DMS53 treated with DMSO at 0.1 percent for 48 hours (cell line): ENCODE measurements around the gene C19orf73.

Experiments
- DNase-seq: peaks from one replicate; lab custom pipeline; 2025; ENCODE audit not compliant: unreplicated experiment; lab: John Stamatoyannopoulos, UW

C19orf73 gene, protein sequence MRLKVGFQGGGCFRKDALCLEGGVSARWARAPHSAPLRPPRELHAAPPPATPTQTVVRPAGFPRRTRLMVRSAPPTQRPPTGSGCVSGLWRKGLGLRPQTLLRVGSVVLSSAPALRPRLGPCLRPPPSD

DNA sequence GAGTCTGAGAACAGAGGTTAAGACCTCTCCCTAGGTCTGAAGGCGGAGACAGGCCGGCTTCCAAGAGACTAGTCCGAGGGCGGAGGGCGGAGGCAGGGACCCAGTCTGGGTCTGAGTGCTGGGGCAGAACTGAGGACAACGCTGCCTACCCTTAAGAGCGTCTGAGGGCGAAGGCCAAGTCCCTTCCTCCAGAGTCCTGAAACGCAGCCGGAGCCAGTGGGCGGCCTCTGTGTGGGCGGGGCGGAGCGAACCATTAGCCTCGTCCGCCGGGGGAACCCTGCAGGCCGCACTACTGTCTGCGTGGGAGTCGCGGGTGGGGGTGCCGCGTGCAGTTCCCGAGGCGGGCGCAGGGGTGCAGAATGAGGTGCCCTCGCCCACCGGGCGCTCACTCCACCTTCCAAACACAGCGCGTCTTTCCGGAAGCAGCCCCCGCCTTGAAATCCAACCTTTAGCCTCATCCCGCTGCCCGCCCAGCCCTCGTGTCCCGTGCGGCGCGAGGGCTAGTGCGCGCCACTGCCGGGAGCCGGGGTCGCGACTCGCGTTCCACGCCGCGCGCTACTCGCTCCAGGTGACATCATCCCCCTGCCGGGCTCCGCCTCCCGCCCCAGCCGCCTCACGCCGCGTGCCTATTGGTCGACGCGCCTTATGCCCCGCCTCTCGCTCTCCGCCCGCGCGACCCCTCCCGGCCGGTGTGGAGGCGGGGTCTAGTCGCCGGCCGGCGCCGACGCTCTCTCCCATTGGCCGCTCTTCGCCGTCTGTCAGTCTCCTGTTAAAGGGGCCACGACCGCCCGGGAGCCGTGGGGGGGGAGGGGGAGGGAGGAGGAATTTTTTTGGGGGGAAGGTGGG lies at the start of gene C19orf73:
Gene C19orf73 (minus strand): TSS at position 579 of the 846 bp plus-strand sequence. CDS start 121 bp downstream, at position 458.
- DNase-seq, result peak; percentile 84

DNA sequence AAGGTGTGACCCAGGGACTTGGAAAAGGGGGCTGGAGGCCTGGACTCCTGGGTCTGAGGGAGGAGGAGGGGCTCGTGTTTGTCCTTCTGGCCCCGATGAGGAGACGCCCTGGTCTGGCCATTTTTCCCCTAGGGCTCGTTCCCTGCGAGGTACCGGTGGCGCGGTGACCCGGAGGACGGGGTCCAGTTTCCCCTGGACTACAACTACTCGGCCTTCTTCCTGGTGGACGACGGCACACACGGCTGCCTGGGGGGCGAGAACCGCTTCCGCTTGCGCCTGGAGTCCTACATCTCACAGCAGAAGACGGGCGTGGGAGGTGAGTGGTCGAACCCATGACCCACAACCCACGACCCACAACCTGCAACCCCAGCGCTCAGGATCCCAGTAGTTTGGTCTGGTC lies 49.5 kb upstream of the C19orf73 start:
- no peak for DNase-seq

DNA sequence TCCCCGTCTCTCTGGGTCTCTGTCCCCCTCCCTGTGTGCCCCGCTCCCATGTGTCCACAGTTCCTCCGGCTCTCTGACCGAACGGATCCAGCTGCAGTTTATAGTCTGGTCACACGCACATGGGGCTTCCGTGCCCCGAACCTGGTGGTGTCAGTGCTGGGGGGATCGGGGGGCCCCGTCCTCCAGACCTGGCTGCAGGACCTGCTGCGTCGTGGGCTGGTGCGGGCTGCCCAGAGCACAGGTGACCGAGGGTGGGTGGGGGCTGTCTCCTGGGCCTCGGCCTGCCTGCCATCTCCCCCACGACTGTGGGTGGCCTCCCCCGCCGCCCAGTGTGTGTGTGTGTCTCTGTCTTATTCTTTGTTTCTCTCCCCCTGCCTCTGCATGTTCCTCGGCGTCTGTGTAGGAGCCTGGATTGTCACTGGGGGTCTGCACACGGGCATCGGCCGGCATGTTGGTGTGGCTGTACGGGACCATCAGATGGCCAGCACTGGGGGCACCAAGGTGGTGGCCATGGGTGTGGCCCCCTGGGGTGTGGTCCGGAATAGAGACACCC lies 49.0 kb upstream of the C19orf73 start:
- no peak for DNase-seq

DNA sequence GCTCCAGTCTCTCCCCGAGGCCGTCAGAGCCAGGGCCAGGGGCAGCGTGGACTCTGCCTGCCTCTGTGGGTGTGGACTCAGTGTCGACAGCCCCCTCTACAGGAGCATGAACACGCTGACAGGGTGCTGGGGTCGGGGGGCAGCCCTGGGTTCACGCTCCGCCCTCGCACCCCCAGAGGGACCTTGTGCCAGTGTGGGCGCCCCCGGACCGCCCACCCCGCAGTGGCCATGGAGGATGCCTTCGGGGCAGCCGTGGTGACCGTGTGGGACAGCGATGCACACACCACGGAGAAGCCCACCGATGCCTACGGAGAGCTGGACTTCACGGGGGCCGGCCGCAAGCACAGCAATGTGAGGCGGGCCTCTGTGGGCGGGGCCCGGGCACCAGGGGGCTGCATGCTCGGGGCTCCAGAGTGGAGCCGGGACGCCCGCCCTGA lies 46.9 kb upstream of the C19orf73 start:
- DNase-seq, result no peak

DNA sequence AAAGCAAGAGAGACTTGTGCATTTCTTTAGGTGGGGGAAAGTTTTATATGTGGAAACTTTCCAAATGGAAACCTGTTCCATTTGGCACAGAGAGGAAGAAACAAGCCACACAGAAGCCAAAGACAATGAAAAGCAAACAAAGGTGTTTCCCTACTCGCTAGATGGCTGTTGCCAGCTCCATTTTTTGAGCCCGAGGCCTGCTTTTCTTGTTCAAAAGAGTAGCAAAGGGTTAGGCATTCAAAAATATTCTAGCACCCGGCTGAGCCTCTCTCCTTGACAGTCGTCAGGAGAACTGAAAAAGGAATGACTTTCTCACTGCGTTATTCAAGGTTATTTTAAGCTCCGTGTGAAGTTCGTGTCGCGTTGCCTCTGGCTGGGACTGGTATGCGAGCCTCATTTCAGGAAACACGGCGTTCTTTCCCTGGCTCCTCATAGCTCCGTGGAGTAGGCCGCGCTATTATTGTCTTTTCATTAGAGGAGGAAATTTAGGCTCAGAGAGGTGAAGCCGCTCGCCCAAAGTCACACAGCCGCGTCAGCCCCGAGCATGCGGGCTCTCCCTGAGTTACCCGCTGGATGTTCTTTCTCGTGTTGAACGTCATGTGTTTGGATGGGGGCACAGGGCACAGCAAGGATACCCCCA lies 46.3 kb upstream of the C19orf73 start:
- no peak for DNase-seq

DNA sequence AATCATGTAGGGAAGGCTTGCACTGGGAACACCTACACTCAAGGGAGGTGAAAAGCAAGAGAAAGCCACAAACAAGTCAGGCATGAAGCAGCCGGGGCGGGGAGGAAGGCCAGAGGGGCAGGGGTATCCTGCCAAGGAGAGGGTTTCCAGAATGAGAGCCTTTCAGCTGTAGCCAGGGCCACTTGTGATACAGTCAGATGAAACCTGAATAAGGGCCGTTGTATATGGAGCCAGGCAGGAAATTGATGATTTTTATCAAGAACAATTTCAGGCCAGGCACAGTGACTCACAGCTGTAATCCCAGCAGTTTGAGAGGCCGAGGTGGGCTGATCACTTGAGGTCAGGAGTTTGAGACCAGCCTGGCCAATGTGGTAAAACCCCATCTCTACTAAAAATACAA lies 43.0 kb upstream of the C19orf73 start:
- DNase-seq, result no peak

DNA sequence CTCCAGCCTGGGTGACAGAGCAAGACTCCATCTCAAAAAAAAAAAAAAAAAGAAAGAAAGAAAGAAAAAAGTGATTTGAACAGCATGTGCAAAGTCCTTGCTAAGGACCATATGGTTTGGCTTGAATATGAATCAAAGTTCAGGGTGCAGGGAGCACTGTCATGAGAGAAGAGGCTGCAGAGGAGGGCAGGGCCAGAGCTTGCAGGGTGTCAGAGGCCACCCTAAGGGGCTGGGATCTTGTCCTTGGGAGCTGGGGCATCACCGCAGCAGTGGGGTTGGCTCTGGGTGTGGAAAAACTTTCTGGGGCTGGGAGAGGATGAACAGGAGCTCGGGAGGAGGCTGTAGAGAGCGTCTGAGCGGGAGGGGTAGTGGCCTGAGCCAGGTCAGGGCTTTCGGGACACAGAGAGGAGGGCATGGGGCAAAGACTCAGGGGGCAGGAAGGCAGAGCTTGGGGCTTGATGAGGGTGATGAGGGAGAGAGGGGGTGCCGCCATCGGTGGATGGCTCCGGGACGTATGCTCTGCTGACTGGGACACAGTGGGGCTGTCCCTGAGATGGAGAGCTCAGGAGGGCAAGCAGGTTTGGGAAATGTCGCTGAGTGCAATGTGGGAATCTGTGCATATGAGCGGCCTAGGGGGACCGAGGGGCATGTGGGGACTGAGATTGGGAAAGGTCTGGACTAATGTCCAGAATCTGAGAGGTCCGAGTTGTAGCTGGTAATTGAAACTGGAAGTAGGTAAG lies 41.7 kb upstream of the C19orf73 start:
- no peak for DNase-seq

DNA sequence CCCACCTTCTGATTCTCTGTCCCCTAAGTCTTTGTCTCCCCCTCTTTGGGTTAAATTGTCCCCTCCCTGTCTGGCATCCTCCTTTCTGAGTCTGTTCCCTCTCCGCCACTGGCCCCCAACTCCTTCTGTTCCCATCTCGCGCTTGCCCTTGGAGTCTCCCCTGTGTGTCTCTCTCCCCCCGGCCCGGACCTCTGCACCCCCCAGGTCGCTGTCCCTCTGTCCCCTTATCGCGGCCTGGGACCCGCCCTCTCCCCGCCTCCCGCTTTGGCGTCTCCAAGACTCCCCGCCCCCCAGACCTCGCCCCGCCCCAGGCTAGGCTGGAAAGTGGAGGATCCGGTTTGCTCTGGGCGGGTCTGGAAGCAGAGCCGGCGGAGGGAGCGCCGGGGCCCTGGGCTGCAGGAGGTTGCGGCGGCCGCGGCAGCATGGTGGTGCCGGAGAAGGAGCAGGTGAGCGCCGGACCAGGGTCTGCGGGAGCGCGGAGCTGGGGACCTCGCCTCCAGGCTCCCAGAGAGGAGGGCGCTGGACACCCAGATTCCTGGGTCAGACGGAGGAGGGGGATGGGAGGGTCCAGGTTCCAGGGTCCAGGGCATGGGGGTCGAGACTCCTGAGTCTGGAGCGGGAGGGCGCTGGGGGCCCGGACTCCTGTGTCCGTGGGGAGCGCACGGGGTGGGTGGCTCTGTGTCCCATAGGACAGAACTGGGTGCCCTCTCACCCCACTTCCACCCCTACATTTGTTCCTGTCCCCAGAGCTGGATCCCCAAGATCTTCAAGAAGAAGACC lies 38.7 kb upstream of the C19orf73 start, which contains the start of gene TRPM4:
Gene TRPM4 (plus strand): TSS at position 348 of the 780 bp plus-strand sequence. CDS start 75 bp downstream, at position 423.
- DNase-seq, result peak; percentile 61

DNA sequence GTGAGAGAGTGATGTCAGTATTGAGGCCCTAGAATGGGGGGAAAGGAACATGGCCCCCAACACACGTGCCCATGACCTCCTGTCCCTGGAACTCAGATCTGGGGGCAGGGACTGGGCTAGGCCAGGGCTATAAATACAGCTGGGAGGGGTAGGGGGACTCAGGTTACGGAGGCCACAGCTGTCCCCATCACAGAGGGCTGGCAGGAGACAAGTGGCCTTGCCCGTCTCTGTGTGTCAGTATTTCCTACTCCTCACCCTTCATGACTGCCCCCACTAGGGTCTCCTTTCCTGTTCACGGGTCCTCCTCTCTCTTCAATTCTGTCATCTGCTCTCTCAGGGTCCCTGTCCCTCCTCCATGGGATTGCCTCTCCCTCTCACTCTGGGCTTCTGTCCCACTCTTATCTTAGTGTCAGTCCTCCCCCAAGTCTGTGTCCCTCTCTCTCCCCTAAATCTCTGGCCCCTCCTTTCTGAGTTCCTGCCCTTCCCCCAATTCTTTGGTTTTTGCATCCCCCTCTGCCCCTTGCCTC lies 36.9 kb upstream of the C19orf73 start:
- DNase-seq, result no peak

DNA sequence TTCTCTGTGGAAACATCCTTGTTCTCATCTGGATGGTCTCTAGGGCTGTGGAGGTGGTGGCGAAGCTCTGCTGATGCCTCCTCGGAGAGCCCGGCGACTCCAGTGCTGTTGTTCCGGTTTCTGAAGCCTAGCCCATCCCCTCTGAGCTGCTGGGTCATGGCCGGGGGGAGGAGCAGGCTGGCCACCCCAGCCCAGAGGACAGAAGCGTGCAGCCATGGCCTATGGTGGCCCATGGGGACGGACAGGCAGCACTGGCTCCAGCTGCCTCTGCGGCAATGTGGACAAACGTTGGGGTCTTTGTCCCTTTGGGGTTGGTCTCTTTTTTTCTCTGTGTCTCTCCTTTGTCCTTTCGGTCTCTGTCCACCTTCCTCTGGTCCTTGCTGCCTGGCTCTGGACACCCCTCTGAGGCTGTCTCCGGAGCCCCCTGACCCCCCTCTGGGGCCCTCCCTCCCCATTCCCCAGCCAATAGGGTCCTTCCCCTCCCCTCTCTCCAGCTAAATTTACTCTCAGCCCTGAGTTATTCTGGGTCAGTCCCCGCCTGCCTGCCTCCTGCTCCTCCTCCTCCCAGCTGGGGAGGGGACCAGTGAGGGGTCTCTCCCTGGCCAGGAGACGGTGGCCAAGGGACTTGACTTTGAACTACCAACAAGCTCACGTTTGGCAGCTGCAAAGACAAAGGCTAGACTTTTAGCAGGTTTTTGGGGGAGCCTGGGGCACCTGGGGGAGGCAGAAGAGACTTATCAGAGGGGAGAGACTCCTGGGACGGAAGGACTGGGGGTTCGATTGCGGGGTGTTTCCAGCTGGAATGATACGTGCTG lies 36.3 kb upstream of the C19orf73 start, which contains the start of gene HRC:
Gene HRC (minus strand): TSS at position 392 of the 815 bp plus-strand sequence. CDS start 159 bp downstream, at position 233.
- DNase-seq, result no peak

DNA sequence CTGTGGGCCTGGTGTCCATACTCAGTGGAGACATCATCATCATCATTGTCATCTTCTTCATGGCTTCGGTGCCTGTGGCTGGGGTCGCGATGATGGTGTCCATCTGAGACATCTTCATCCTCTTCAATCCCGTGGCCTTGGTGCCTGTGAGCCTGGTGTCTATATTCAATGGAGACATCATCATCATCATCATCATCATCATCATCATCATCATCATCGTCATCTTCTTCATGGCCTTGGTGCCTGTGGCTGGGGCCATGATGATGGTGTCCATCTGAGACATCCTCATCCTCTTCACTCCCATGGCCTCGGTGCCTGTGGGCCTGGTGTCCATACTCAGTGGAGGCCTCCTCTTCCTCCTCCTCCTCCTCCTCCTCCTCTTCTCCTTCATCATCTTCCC lies 35.3 kb upstream of the C19orf73 start:
- DNase-seq, result no peak

DNA sequence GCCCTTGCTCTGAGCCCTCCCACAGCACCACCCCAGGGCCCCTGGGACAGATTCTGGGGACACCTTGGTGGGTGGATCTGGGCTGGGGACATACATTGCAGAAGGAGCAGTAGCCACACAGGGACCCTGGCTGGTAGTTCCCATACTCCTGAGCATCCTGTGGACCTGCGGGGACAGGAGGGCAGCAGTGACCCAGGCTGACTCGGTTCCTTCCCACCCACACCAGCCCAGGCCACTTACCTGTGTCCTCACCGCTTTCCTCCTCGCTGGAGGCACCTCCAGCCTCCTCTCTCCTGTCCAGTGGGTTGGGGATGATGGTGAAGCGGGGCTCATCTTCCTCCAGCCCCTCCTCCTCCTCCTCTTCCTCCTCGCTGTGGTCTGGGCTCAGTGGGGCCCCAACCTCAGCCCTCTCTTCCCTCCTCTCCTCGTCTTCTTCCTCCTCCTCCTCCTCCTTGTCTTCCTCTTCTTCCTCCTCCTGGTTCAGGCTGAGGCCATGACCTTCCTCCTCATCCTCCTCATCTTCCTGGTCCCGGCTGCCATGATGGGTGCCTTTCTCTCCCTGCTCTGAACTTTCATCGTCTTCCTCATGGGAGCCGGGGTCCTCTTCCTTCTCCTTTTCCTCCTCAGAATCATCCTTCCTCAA lies 34.3 kb upstream of the C19orf73 start:
- DNase-seq, result no peak

DNA sequence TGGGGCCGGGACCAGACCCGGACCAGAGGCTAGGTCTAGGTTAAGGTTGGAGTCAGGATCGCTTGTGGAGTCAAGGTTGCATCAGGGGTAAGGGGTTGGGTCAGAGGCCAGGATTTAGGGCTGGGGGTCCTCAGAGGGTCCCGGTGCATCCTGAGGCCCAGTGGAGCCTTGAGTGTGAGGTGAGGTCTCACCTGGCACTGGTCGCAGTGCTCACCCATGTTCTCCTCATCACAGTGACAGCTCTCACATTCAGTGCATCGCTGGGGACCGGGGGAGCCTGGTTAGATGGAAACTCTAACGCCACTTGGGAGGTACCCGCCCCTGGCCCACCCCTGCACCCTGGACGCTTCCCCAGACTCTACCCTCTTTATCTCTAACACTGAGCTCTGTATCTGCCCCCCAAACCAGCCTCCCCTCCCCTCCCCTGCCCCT lies 33.2 kb upstream of the C19orf73 start:
- DNase-seq, result no peak

DNA sequence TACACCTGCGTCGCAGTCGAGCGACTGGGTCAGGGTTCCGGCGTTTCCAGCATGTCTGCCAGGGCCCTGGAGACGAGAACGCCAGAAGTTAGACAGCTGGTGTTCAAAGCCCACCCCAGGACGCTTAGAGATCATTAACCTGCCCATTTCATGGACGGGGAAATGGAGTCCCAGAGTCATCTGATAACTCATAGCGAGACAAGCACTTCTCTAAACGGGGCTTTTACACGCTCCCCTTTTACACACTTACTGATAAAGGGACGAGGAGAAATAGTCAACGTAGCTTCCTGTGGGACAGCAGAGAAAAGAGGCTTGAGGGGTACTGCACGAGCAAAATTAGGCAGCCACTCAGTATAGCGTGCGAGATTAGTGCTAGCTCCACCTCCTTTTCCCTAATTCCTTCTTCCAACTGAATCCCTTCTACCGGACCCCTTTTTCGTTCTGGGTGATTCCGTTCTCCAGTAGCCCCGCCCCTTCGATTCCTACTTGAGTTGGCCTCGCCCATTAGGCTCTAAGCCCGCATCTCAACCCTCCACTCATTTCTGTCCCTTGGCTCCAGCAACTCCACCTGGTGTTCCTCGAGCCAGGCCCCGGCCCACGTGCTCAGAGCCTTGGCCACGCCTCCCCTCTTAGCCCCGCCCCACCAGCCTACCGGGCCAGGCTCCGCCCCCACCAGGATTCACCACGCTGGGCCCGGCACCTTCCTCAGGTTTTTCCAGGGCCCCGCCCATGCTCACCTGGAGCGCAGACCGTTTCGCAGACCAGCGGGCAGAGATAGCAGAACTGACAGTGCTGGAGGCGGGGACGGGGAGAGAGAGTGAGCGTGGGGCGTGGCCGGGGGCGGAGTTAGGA lies 32.5 kb upstream of the C19orf73 start:
- peak; percentile 77 for DNase-seq

DNA sequence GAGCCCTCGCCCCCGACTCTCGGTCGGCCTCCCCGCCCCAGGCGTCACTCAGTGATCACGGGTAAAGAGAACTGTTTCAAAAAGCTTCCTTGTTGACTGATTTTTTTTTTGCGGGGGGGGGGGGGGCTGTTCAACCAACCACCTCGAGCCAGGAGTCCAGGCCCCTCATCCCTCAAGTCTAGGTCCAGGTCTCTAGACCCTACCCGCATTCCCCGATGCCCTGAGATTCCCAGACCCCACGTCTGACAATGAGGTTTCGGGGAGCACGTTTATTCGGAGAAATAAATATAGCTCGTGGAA lies 32.0 kb upstream of the C19orf73 start:
- DNase-seq, result peak; percentile 28

DNA sequence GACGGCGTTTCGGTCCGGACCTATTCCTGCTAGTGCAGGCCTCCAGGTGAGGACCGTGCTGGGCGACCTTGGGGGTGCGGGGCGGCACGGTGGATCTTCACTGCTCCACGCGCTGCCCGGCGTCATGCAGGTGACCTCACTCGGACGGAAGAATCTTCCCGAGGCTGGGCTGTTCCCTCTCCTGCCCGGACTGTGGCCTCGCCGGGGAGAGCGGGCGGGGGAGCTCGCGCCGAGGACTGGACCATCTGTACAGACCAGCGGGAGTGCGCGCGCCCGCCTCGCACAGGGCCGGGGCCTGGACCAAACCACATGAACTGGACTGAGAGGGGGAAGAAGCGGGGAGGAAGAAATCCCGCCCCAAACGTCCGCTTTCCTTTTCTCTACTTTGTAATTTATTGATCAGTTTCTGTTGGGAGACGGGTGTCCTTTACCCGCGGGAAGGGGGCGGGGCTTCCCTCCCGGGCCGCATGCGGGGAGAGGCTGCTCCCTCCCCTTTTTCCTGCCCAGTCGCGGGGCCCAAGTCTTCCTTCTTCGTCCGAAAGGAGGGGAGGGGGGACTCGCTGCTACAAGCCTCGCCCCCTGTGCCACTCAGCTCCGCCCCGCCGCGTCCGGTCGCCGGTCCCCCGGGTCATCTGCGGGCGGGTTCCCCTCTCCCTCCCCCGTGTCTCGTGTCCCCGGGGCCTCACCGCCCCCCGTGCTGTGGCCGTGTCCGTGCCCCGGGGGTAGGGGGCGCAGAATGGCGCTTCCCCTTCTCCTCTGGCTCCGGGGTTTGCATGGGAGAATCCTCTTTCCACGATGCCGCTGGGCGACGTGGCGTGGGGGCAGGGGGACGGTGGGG lies 31.4 kb upstream of the C19orf73 start:
- DNase-seq, result peak; percentile 86

DNA sequence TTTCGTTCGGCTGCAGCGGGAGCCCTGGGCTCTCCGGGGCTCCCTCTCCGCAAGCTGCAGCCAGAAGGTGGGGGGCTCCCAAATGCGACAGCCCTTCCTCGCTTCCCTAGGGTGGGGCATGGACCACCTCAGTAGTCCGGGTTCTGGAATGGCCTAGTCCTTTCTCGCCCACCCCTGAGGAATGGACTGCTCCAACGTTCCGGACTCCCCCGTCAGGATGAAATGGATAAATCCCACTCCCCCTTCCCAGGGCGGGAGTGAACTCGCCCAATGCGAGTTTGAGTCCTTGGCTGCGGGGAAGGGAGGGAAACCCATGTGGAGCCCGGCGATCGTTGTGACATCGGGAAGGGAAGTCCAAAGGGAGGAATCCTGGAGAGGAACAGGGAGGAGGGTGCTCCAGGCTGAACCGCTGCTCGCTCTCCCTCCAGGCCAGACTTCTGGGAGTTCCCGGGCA lies 30.7 kb upstream of the C19orf73 start:
- peak; percentile 79 for DNase-seq
